T1000 (cell line): ENCODE data around the gene GBP2.
"Not testable (repeated sequence)": the region's sequence is repeated elsewhere in the genome, so short reads cannot be mapped to it uniquely, and the experiment has no call there.

ENCODE experiments used
- DNase-seq: peaks from one replicate; lab custom pipeline; 2025; ENCODE audit warnings: mixed read lengths; lab: John Stamatoyannopoulos, UW

Gene GBP2

GRCh38 chr1:89125913-89126580, at the start of gene GBP2:
Gene GBP2, minus strand, starts transcription at chr1:89126114. Its CDS starts 4,148 bp downstream, at chr1:89121966.
- peak; percentile 8 for DNase-seq

GRCh38 chr1:89174491-89174890, 48.6 kb upstream of the GBP2 start:
- no peak for DNase-seq

GRCh38 chr1:89172468-89173143, 46.7 kb upstream of the GBP2 start:
- no peak for DNase-seq

- no peak for DNase-seq
Observed at GRCh38 chr1:89171067-89171438, 45.1 kb upstream of the GBP2 start.

- no peak for DNase-seq
Observed at GRCh38 chr1:89170170-89171066, 44.5 kb upstream of the GBP2 start.

- DNase-seq: no peak
Observed at GRCh38 chr1:89169166-89169565, 43.3 kb upstream of the GBP2 start.

- no peak for DNase-seq
Observed at GRCh38 chr1:89167590-89168230, 41.8 kb upstream of the GBP2 start.

DNA sequence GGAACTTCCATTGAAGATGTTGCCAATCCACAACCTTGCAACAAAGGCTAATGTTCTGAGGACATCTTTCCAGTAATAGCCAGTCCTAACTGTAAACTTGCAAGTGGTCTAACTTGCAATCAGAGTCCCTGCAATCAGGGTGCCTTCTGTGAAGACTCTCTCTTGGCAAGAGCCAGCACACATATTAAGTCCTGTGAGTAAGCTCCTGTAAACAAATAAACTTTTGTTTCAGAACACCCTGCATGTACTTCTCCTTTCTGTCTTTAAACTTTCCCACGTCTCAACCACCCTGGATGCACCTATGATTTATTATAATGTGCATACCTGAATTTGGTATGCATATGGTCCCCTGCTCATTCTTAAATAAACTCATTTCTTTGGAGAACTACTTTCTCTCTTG, 40.8 kb upstream of the GBP2 start:
- DNase-seq: no peak

DNA sequence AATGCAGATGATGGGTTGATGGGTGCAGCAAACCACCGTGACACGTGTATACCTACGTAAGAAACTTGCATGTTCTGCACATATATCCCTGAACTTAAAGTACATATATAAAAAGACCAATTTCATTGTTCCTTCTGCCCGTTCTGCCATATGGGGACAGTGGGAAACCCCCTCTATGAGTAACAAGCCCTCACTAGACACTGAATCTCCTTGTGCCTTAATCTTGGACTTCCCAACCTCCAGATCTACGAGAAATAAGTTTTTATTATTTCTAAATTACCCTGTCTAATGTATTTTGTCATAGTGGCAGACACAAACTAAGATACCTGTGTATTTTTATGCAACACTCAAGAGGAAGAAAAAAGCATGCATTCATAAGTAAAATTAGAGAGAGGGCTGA, 39.9 kb upstream of the GBP2 start:
- DNase-seq: no peak

DNA sequence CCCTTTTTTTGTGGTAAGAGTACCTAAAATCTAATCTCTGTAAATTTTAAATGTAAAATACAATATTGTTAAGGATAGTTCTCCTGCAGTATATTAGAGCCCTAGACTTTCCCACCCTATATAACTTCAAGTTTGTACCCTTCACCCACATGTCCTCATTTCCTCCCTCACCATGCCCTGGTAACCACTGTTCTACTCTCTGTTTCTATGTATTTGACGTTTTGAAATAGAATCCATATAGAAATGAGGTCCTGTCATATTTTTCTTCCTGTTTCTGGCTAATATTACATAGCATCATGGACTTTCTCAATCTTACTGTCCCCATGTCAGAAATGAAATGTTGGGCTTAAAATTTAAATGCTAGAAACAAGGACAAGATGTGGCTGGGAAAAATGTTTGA, 25.1 kb upstream of the GBP2 start:
- no peak for DNase-seq

- DNase-seq: no peak
Observed at GRCh38 chr1:89149976-89150375, 24.1 kb upstream of the GBP2 start.

DNA sequence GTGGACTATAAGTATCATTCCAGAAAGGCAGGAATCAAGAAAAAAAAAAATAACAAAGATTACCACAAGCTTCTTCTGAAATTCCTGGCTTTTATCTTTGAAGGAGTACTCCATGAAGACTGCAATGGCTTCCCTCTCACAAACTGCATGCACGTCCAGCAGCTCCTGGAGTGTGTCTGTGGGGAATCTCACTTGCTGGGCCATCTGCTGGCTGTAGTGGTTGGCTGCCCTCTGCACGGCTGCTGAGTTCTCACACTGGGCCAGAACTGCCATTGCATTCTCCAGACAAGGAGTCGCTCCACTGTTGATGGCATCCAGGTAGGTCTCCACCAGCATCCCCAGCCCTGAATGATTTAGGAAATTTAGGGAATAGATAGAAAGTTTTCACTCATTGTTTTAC, 23.3 kb upstream of the GBP2 start:
- no peak for DNase-seq

GRCh38 chr1:89147678-89148658, 22.1 kb upstream of the GBP2 start:
- no peak for DNase-seq

- DNase-seq: no peak
Observed at GRCh38 chr1:89146721-89147120, 20.8 kb upstream of the GBP2 start.

DNA sequence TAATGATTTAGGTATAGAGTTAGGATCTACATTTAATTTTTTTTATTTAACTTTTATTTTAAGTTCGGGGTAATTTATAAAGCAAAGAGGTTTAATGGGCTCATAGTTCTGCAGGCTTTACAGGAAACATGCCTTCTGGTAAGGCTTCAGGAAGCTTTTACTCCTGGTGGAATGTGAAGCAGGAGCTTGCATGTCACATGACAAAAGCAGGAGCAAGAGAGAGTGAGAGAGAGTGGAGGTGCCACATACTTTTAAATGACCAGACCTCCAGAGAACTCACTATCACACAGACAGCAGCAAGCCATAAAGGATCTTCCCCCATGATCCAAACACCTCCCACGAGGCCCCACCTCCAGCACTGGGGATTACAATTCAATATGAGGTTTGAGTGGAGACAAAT, 17.6 kb upstream of the GBP2 start:
- DNase-seq: no peak

GRCh38 chr1:89142160-89142559, 16.2 kb upstream of the GBP2 start:
- DNase-seq: no peak

GRCh38 chr1:89133747-89134146, 7.8 kb upstream of the GBP2 start:
- no peak for DNase-seq

- DNase-seq: no peak
Observed at GRCh38 chr1:89130716-89131115, 4.8 kb upstream of the GBP2 start.

GRCh38 chr1:89129911-89130310, 4.0 kb upstream of the GBP2 start:
- no peak for DNase-seq

- not testable (repeated sequence) for DNase-seq
Observed at GRCh38 chr1:89128003-89128458, 2.1 kb upstream of the GBP2 start.
